ENCODE data around the gene FAM83G.

FAM83G gene

GRCh38 chr17:18966831-18967624 lies 37.5 kb downstream of the FAM83G start:
- no peaks in the 10 kb centered on the region for H3K36me3 Mint-ChIP-seq (ENCODE audit: low read depth)
- DNase-seq (ENCODE audit: low spot score): no peak
- no peak overlapping the region for H3K4me3 Mint-ChIP-seq
- H3K4me1 Mint-ChIP-seq (ENCODE audit: low read depth): peaks cover 7% of the 10 kb centered on the region
- no peaks in the 10 kb centered on the region for H3K9me3 Mint-ChIP-seq
- H3K27me3 Mint-ChIP-seq (ENCODE audit: low read depth): no peaks in the 10 kb centered on the region
- H3K27ac Mint-ChIP-seq: no peak overlapping the region

- Mint-ChIP-seq H3K9me3 (no peaks in the 10 kb centered on the region), H3K36me3 (ENCODE audit: low read depth) (no peaks in the 10 kb centered on the region), H3K27ac (peak overlapping the region; percentile 15), H3K27me3 (ENCODE audit: low read depth) (no peaks in the 10 kb centered on the region), H3K4me1 (ENCODE audit: low read depth) (peaks cover 10% of the 10 kb centered on the region), H3K4me3 (no peak overlapping the region)
- no peak for DNase-seq (ENCODE audit: low spot score)
Measured at GRCh38 chr17:18965530-18966236, 38.9 kb downstream of the FAM83G start.

GRCh38 chr17:18964550-18964949 lies 40.0 kb downstream of the FAM83G start:
- H3K4me1 Mint-ChIP-seq (ENCODE audit: low read depth): peaks cover 11% of the 10 kb centered on the region
- H3K4me3 Mint-ChIP-seq: no peak overlapping the region
- no peaks in the 10 kb centered on the region for H3K27me3 Mint-ChIP-seq (ENCODE audit: low read depth)
- H3K9me3 Mint-ChIP-seq: no peaks in the 10 kb centered on the region
- DNase-seq (ENCODE audit: low spot score): no peak
- H3K36me3 Mint-ChIP-seq (ENCODE audit: low read depth): no peaks in the 10 kb centered on the region
- H3K27ac Mint-ChIP-seq: no peak overlapping the region

GRCh38 chr17:18964018-18964351 lies 40.6 kb downstream of the FAM83G start:
- no peaks in the 10 kb centered on the region for H3K36me3 Mint-ChIP-seq (ENCODE audit: low read depth)
- H3K27ac Mint-ChIP-seq: no peak overlapping the region
- no peaks in the 10 kb centered on the region for H3K9me3 Mint-ChIP-seq
- DNase-seq (ENCODE audit: low spot score): no peak
- H3K27me3 Mint-ChIP-seq (ENCODE audit: low read depth): no peaks in the 10 kb centered on the region
- H3K4me3 Mint-ChIP-seq: no peak overlapping the region
- H3K4me1 Mint-ChIP-seq (ENCODE audit: low read depth): peaks cover 7% of the 10 kb centered on the region

- peak; percentile 28 for DNase-seq (ENCODE audit: low spot score)
- no peak overlapping the region for H3K27ac Mint-ChIP-seq
Measured at GRCh38 chr17:18963126-18964017, 41.2 kb downstream of the FAM83G start.

GRCh38 chr17:18962494-18962815 lies 42.1 kb downstream of the FAM83G start:
- Mint-ChIP-seq H3K4me1 (ENCODE audit: low read depth) (peaks cover 7% of the 10 kb centered on the region), H3K4me3 (no peak overlapping the region), H3K27me3 (ENCODE audit: low read depth) (no peaks in the 10 kb centered on the region), H3K9me3 (no peaks in the 10 kb centered on the region), H3K27ac (no peak overlapping the region), H3K36me3 (ENCODE audit: low read depth) (no peaks in the 10 kb centered on the region)
- DNase-seq (ENCODE audit: low spot score): no peak

More at GRCh38 chr17:18963126-18964017, 41.2 kb downstream of the FAM83G start:
- Mint-ChIP-seq H3K27me3 (ENCODE audit: low read depth) (no peaks in the 10 kb centered on the region), H3K36me3 (ENCODE audit: low read depth) (no peaks in the 10 kb centered on the region), H3K4me1 (ENCODE audit: low read depth) (peaks cover 7% of the 10 kb centered on the region), H3K9me3 (no peaks in the 10 kb centered on the region), H3K4me3 (no peak overlapping the region)

- no peaks in the 10 kb centered on the region for H3K36me3 Mint-ChIP-seq (ENCODE audit: low read depth)
- no peak overlapping the region for H3K4me3 Mint-ChIP-seq
- DNase-seq (ENCODE audit: low spot score): peak; percentile 35
- H3K9me3 Mint-ChIP-seq: no peaks in the 10 kb centered on the region
- no peak overlapping the region for H3K27ac Mint-ChIP-seq
- peaks cover 7% of the 10 kb centered on the region for H3K4me1 Mint-ChIP-seq (ENCODE audit: low read depth)
- no peaks in the 10 kb centered on the region for H3K27me3 Mint-ChIP-seq (ENCODE audit: low read depth)
Measured at GRCh38 chr17:18961634-18962493, 42.7 kb downstream of the FAM83G start.

GRCh38 chr17:18960803-18961511 lies 43.6 kb downstream of the FAM83G start:
- Mint-ChIP-seq H3K9me3 (no peaks in the 10 kb centered on the region), H3K36me3 (ENCODE audit: low read depth) (no peaks in the 10 kb centered on the region), H3K4me1 (ENCODE audit: low read depth) (peaks cover 8% of the 10 kb centered on the region), H3K4me3 (no peak overlapping the region), H3K27ac (peak overlapping the region; percentile 45), H3K27me3 (ENCODE audit: low read depth) (no peaks in the 10 kb centered on the region)
- DNase-seq (ENCODE audit: low spot score): peak; percentile 77

GRCh38 chr17:18960241-18960665 lies 44.3 kb downstream of the FAM83G start:
- no peaks in the 10 kb centered on the region for H3K36me3 Mint-ChIP-seq (ENCODE audit: low read depth)
- no peak overlapping the region for H3K4me3 Mint-ChIP-seq
- peaks cover 12% of the 10 kb centered on the region for H3K4me1 Mint-ChIP-seq (ENCODE audit: low read depth)
- H3K27ac Mint-ChIP-seq: peak overlapping the region; percentile 60
- no peaks in the 10 kb centered on the region for H3K27me3 Mint-ChIP-seq (ENCODE audit: low read depth)
- no peak for DNase-seq (ENCODE audit: low spot score)
- no peaks in the 10 kb centered on the region for H3K9me3 Mint-ChIP-seq

GRCh38 chr17:18959845-18960240 lies 44.7 kb downstream of the FAM83G start:
- Mint-ChIP-seq H3K4me1 (ENCODE audit: low read depth) (peaks cover 16% of the 10 kb centered on the region), H3K9me3 (no peaks in the 10 kb centered on the region), H3K27me3 (ENCODE audit: low read depth) (no peaks in the 10 kb centered on the region), H3K4me3 (no peak overlapping the region), H3K27ac (peak overlapping the region; percentile 60), H3K36me3 (ENCODE audit: low read depth) (no peaks in the 10 kb centered on the region)
- DNase-seq (ENCODE audit: low spot score): no peak

- H3K27ac Mint-ChIP-seq: no peak overlapping the region
- DNase-seq (ENCODE audit: low spot score): no peak
- no peak overlapping the region for H3K4me3 Mint-ChIP-seq
- no peaks in the 10 kb centered on the region for H3K9me3 Mint-ChIP-seq
- H3K4me1 Mint-ChIP-seq (ENCODE audit: low read depth): peaks cover 19% of the 10 kb centered on the region
- no peaks in the 10 kb centered on the region for H3K27me3 Mint-ChIP-seq (ENCODE audit: low read depth)
- H3K36me3 Mint-ChIP-seq (ENCODE audit: low read depth): no peaks in the 10 kb centered on the region
Measured at GRCh38 chr17:18959071-18959844, 45.3 kb downstream of the FAM83G start.

- Mint-ChIP-seq H3K4me3 (no peak overlapping the region), H3K9me3 (no peaks in the 10 kb centered on the region), H3K4me1 (ENCODE audit: low read depth) (peaks cover 24% of the 10 kb centered on the region), H3K27me3 (ENCODE audit: low read depth) (no peaks in the 10 kb centered on the region), H3K27ac (no peak overlapping the region), H3K36me3 (ENCODE audit: low read depth) (no peaks in the 10 kb centered on the region)
- DNase-seq (ENCODE audit: low spot score): no peak
Measured at GRCh38 chr17:18958611-18959010, 46.0 kb downstream of the FAM83G start.

Measured in T-helper 2 cell treated with Interferon-gamma antibody and Interleukin-4, amounts not matched to agents 5 μg/mL and 100 μg/mL, for 36 hours (primary cell).